RPMI8226 (cell line): ENCODE data around the gene THSD7A.

Experiments used
- DNase-seq: peaks from one replicate; pipeline ENCODE4 v3.0.0-alpha.2; 2015

Gene THSD7A

DNA sequence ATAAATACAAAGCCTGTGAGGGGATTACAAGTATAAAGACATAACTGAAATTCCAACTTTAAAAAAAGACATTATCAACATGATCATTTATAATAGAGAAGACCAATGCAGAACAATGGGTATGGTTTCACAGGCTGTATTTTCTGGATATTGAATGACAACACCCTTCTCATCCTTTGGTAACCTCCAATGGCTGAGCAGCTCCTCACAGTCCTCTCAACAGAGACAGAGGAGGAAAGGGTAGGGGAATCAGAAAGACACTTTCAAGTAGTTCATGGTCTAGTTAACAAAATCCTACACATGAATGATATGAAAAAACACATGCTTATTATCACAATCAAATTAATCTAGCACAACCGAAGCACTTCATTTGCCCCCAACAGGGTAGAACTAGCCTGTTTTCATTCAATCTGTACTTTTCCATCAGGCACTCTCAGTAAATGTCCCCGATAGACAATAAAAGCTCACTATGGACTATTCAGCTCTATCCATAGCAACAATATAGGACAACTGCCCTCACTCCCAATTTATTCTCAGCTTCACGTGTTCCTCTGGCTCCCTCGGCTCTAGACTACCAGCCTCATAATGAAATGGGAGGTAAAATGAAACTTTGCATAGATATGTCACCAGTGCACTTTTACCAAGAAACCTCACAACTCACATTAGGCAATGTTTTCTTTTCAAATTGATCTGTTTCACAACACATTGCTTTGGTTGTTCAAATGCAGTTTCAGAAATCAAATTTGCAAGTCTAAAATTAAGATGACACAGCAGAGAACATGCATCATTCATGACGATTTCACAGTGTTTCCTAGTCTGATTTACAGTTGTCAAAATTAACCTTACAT is 211.4 kb downstream of the THSD7A start:
- DNase-seq, result no peak

DNA sequence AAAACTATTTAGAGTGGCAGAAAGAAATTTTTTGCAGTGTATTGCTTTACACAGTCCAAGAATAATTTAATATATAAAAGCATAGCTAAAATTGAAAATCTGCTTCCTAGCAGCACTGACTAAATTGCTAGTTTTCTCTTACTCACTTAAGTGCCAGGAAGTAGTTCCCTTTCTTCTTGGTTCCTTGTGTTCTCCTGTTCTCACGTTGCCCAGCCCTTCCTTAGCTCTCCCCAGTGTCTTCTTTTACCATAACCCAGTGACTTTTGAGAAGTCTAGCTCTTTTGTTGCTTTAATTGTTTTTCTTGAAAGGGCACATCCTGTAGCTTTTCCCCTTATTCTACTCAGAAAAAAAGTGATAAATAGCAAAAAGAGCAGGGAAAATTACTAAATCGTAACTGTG is 215.5 kb downstream of the THSD7A start:
- no peak for DNase-seq

DNA sequence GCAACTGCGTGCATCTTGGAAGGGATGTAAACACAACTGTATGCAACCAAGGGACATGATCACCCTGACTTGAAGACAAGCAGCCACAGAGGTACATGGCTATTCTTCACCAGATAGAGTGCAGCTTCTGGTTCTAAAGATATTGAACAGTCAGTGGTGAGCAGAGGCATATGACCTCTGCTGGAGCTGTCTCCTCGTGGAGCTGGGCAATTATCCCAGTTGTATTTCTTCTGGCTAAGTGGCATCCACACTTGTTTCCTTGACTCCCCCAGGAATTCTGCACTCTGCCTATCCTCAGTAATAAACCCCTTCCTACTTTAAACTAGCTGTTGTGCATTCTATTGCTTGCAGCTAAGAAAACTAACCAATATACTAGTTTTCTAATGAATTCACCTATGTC is 216.8 kb downstream of the THSD7A start:
- DNase-seq, result no peak

DNA sequence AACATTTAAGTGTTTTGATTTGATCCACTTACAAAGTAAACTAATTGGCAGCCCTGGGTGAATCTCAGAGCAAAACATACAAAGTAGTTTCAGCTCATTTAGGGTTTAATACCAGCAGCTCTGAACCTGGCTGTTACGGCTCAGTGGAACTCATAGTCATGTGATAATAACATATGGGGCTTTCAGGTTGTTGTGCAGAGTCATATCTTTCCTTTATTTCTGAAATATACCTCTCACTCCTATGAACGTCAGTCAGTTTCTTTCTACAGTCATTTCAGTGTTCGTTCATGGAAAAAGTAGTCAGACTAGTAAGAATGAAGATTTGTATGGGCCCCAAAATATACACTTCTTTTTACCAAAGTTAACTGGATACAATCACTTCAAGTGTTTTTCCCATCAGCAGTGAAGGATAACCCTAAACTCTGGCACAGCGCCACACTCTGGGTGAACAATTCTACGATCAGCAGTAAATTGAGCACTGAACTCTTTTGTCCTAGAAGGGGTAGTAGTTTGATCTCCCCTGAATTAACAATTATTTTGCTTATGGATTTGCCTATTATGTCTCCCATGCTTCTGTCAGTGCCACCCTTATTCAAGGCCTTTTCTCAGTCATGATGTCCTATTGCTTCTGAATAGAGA is 218.6 kb downstream of the THSD7A start:
- DNase-seq, result no peak

DNA sequence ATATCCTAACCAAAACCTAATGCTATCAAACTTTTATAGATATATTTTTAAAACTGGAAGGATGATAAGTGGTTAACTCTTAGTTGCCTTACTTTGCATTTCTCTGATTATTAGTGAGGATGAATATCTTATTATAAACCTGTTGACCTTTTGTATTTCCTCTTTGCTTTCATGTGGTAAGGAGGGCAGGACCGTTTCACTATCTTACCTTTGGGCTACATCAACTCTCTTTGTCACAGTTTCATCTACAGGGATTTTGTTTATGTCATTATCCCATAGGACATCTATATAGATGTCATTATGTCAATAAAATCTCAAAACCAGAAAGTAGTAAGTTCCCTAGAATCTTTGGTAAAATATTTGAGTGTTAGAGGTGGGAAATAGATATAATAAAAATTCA is 219.3 kb downstream of the THSD7A start:
- DNase-seq, result no peak

DNA sequence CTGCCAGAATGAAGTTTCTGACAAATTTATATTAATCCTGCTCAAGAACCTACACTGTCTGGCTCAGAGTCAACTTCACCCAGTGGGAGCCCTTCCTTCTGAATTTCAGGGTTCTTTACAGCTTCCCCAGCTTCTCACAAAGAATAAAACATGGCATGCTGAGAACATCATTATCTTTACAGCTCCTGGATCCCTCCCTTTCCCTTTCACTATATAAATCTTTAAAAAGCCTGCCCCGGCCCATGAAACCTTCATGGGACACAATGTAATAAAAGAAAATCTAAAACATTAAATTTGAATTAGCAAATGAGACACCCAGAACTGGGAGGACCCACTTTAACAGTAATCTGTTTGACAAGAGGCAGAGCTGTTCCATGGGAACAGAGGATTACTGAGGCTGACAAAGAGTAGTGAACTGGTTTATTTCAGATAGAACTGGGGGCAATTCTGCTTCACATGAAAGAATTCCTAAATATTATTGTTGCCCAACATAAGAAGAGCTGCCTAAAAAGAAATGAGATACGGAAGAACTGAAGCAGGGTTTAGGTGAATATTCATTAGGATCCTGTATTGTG is 222.8 kb downstream of the THSD7A start:
- DNase-seq, result no peak

DNA sequence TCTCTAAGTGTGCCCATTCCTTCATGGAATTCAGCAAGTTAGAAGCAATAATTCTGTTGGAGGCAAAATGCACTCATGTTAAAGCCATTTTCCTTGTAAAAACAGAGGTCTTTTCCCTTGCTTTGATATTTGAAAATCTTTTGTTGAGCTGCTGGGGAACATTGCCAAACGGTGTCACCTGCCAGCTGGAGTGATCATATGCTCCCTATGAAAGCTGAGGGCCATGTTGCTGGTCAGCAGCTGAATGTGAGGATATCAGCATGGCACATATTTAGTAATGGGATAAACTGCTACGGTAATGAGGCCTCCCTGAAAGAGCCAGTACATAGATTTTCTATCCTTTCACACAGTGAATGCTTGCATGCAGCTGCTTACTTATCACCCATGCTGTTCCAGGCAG is 224.3 kb downstream of the THSD7A start:
- no peak for DNase-seq

DNA sequence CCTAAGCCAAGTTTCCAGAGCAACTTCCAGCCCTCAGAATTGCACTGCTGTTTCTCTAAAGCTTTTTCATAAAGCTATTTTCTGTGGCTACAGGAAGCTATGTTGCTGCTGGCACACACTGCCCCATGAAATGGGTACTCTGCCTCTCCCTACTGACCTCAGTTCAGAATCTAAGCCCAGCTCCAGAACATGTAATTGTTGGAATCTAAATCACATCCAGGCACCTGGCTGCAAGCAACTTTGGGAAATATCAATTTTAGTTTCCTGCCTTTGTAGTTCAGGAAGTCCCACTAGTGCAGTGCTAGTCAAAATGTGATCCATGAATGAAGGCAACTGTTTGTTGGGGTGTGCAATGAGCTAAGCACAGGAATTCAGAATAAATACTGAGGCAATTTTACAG is 226.2 kb downstream of the THSD7A start:
- DNase-seq, result no peak

DNA sequence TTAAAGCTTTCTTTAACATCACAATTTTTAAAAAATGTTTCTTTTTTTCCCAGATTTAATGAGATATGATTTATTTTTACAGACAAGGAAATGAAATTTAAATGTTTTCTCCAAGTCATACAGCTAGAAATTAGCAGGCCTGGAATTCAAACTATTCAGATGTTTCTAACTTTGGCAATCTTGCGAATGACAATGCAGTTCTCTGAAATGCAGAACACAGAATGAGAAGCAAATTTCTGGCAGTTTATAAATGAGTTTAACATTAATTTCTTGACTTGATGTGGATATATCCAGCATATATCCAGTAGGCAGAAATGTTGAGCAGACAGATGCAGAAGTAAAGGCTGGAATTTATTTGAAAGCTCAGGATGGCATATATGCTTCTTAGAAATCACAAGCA is 227.5 kb downstream of the THSD7A start:
- no peak for DNase-seq

DNA sequence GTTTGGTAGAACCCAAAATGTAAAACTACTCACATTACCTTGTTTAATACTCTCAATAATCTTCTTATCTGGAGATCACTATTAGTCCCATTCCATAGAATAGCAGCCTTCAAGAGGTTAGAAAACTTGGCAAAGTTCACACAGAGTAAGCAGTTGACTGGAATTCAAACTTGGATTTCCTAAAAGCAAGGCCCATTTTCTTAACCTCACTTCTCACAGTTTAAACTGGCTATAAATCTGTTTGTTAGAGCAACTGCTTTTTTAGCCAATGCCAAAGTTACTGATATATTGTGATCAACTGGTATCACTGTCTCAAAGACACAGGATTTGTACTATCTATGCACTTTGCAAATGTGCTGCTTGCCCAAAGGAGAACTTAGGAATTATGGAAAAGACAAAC is 230.2 kb downstream of the THSD7A start:
- no peak for DNase-seq

DNA sequence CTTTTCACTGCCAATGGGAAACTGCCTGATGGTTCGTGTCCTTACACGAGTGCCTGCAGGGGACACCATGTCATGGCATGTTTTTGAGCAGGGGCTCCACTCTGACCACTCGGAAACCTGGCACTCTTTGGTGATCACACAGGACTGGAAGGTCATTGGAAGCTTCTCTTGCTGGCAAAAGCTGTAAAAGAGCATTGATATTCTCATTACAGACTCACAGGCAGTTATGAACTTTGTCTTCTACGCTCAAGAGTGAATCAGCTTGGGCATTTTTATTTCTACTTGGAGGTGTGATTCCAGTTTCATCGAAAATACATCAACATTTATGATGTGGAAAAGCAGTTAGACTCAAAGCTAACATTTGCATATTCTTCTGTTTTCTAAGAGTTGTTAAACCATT is 238.7 kb downstream of the THSD7A start:
- no peak for DNase-seq

DNA sequence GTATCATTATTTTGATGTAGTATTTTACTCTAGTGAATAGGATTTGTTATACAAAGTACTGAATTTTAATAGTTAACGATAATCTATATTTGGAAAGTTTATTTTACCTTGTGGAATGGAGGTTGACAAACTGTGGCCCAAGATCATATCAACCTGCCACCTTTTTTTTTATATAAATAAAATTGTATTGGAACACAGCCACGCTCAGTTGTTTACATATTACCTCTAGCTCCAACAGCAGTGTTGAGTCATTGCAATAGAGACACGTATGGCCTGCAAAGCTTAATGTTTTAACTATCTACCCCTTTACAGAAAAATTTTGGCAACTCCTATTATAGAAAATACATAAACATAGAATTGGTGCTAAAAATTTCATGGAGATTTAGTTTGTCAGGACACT is 239.3 kb downstream of the THSD7A start:
- no peak for DNase-seq

DNA sequence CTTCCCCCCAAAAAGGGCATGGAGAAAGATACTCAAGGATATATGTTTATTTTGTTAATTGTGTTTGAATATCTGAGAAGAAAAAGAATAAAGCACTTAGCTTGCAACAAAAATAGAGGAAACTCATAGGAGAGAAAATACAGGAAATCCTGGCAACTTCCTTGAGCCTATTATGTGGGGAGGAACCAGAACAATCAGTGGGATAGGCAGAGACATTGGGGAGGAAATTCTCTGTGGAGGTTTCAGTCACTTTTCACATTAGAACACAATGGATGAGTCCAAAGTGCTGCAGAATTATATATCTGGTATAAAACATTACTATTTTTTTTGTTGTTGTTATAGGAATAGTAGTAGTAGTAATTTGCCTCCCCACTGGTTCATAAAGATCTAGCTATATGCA is 240.1 kb downstream of the THSD7A start:
- DNase-seq, result no peak

DNA sequence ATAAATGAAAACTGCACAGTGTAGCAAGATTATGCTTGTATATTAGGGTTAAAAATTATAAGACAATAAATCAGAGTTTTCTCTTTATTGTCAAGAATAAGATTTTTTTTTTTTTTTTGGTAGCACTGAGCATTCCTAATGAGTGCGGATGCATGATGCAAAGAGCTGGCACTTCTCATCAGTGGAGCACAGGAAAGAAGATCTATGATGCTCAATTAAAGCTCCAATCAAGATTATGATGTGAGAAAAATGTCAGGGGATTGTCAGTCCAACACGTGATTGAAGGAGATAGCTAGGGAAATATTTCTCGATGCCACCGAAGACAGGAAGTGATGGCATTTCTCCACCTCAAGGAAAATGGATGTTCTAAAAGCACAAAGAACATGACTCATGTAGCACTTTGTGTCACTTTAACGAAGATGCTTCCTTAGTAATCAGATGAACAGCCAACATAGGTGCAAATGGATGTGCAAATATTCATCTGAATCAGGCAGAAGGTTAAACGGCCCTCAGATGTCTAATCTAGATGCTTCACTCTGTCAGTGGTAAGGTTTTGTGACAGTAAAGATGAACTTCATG is 240.9 kb downstream of the THSD7A start:
- no peak for DNase-seq

DNA sequence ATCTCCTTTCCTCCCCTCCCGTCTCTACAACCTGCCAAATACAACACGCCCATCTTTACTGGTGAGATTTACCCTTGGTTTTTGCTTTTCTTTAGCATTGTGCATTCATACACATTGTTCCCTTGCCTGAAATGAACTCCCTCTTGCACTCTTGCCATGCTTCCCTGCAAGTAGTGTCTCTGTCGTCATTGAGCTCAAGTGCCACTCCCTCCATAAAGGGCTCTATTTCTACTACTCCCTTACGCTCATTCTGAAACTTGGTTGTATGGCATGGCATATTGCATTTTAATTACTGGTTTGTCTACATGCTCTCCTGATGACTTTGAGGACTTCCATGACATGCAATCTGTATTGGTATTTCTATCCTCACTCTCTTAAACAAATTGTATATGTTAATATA is 242.7 kb downstream of the THSD7A start:
- no peak for DNase-seq

DNA sequence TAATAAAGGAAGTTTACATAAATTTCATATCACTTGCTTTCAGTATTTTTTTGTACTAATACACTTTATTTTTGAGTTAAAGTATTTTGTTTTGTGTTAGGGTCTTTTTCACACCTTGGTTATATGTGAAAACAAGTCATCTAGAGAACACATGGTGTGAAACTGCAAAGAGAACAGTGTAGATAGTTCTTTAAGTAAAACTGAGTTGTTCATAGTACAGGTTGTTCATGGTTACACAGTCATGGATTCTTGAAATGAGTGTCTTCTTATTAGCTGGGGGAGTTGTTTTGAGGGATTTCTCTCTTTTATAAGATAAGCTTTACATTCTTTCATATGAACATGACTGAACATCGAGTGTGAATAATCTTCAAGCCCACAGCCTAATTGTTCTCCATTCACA is 244.2 kb downstream of the THSD7A start:
- no peak for DNase-seq

DNA sequence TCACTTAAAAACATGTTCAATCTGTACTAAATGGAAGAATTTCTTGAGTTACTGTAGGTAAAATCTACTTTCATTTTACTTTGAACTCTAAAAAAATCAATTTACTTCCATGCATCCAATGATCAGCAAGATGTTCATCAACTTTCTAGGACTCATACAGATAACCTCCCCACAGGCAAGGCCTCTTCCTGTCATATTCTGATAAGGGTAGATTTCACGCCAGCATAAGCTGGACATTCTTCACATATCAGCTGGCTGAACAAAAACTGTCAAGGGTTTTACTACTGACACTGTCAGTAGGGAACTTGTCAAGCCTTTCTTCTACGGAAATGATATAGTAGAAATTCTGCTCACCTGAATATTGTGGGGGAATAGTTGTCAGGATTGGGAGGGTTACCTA is 244.9 kb downstream of the THSD7A start:
- DNase-seq, result no peak

DNA sequence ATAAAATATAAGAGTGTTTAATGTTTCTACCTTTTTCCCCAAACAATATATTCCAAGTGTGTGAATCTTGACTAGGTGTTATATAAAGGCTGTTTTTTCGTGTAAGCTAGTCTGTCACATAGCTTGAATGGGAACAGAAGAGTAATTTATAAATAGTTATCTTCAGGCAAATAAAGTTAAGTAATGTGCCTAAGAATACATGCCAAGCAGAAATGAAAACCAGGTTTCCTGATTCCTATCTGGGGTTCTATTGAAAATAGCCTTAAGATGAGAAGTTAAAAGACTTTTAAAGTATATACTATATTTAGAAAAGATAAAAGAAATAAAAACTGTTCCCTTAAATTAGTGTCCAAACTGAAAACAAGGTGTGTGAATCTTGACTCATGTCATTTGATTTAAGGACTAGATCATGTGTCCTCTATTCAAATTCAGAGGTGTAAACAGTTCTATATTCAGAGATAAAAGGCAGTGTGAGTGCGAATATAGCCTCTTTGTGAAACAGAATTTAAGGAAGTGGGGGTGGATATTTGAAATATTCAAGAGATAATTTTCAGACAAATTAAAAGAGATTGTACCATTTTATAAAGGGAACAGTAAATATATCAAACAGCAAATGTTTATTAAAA is 247.5 kb downstream of the THSD7A start:
- DNase-seq, result no peak

DNA sequence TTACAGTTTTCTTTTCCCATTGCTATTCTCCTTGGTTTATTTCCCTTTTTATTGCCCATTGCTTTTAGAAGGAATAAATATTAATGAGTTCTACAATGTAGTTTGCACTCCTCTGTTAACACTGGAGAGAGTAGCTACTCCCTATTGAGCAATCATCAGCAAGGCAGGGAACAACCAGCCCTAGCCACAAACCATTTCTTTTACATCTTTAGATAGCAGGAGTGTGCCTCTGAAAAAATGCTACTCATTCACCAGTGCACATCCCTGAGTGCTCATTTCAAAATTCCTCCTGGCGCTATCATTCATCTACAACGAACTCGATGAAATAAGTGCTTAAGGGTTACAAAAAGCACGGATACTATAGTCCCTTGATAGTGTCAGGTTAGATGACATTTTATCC is 252.9 kb downstream of the THSD7A start:
- DNase-seq, result no peak

DNA sequence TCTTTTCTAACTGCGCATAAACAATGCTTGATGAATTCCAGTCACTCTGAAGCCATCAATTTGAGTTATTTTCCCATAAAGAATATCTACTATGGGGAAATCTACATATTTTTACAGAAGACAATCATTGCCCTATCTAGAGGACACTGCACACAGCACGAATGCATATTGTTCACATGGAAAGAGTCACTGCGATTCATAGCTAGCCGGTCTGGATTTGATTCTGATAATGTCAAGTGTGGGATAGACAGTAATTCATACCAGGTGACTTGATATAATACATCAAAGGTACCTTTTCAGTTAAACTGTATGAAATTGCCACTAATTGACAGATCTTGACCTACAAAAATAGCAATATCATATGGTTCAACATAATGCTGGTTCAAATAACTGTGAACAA is 255.7 kb downstream of the THSD7A start:
- no peak for DNase-seq

DNA sequence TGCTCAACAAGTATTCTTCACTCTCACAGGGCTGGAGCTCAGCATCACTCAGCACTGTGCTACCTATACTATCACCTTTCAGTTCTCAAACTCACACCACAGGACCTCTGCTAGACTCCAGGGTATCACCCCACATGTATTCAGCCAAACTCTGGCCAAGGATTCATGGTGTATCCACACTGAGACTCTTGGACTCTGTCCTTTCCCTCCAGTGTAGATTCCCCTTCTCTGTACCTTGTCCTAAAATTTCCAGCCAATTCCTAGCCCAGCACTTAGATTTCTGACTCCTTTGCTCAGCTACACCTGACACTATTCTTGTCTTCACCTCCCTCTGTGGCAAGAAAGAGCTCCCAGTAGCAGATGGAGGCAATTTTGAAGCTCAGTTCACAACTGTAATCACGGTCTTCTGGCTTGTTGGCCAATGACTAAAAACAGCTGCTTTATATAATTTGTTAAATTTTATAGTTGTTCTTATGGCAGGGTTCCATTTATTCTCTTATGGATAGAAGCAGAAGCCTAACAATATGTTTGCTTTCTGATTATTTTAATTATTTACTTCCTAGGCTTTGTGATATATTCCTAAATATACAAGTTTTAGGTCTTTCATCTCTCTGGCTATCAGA is 258.8 kb downstream of the THSD7A start:
- no peak for DNase-seq

DNA sequence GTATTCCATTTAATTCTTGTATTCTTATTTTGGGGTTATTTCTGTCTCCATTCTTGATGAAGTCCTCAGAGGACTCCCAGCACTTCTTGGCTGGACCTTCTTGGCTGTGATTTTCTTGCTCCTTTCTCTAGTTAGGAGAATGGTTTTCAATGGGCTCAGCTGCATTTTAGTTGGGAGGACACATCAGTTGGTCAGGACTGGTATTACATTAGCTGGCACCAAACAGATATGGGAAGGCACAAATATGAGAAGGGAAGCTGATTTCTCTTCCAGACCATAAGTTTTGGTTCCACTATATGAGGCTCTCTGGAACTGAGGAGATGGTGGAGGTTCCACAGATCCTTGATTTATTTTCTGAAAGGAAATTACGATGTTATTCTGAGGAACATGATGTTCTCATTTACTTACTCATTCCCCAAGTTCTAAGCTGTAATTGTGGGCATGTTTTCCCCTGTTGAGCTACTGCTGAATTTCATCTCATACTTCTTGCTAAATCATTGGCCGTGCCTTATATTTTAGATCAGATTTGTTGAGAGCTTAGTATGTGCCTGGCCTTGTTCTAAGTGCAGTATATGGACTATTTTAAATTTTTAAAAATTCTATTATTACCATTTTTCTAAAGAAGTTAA is 261.0 kb downstream of the THSD7A start:
- DNase-seq, result no peak

DNA sequence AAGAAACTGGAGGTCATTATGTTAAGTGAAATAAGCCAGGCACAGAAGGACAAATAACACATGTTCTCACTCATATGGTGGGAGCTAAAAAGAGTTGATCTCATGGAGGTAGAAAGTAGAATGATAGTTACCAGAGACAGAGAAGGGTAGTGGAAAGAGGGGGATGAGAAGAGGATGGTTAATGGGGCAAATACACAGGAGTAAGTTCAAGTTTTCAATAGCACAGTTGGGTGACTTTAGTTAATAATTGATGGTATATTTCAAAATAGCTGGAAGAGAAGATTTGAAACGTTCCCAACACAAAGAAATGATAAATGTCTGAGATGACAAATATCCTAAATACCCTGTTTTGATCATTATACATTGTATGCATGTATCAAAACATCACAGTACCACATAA is 261.8 kb downstream of the THSD7A start:
- DNase-seq, result no peak
